Mucosa of rectum (tissue), 2 donors: ENCODE results near the gene MTG2.

Experiments
- H3K27ac ChIP-seq, 2 donors: one replicate each; pipeline ENCODE4 v1.7.0; 2013; ENCODE audit warnings: inconsistent platforms in 2 of 2, low read depth in 2 of 2, low read length in 2 of 2
- H3K27me3 ChIP-seq, 2 donors: one replicate each; pipeline ENCODE4 v1.7.0; 2013; ENCODE audit warnings: low read length in 2 of 2; ENCODE audit not compliant: control insufficient read depth in 2 of 2, insufficient read depth in 2 of 2
- H3K36me3 ChIP-seq, 2 donors: one replicate each; pipeline ENCODE4 v1.7.0; 2013; ENCODE audit warnings: low read length in 2 of 2; ENCODE audit not compliant: control insufficient read depth in 2 of 2, insufficient read depth in 2 of 2
- H3K4me1 ChIP-seq, 2 donors: one replicate each; pipeline ENCODE4 v1.7.0; 2013; ENCODE audit warnings: low read length in 2 of 2, mild to moderate bottlenecking in 1 of 2; ENCODE audit not compliant: control insufficient read depth in 2 of 2, insufficient read depth in 2 of 2
- H3K4me3 ChIP-seq, 2 donors: one replicate each; pipeline ENCODE4 v1.7.0; 2013; ENCODE audit warnings: low read length in 2 of 2
- H3K9ac ChIP-seq, 2 donors: one replicate each; pipeline ENCODE4 v1.7.0; 2013; ENCODE audit warnings: low read length in 2 of 2, low read depth in 1 of 2, mild to moderate bottlenecking in 1 of 2
- H3K9me3 ChIP-seq, 2 donors: one replicate each; pipeline ENCODE4 v1.7.0; 2013; ENCODE audit warnings: low read length in 2 of 2; ENCODE audit not compliant: control insufficient read depth in 2 of 2
- donor health status: healthy.
- donor health status: Normal muscosa, but diverticular disease.

MTG2 gene

DNA sequence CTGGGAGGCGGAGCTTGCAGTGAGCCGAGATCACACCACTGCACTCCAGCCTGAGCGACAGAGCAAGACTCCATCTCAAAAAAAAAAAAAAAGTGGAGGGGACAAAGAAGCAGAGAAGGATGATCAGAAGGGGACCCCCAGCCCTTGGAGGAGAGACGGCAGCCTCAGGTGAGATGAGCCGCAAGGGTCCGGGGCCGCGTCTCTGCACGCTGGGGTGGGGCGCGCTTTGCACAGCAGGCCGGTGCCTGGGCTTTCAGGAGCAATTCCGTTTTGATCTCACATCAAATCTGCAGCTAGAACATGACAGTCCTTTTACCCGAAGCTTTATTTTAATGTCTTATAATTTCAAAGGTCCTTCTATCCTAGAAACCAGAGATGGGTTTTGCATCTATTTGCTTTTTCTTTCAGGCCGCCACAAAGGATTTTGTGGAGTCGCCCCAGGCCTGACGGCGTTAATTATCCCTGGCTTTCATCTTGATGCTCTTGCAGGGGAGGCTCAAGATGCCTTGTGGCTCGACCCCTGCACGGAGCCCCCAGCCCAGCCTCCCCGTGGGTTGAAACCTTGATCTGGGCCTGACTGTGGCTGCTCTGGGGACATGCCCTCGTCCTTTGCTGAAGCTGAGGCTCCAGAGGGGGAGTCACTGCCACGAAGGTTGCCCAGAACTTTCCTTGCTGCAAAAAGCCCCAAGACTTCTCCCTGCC lies 20.0 kb downstream of the MTG2 start:
- peaks cover 37 to 39% of the 10 kb centered on the region in 2 donors for H3K36me3 ChIP-seq
- no peak overlapping the region for H3K9ac ChIP-seq

GRCh38 chr20:62203378-62204030 lies 20.7 kb downstream of the MTG2 start:
- Histone ChIP-seq H3K4me3 (no peak overlapping the region), H3K27me3 (no peaks in the 10 kb centered on the region), H3K9me3 (no peaks in the 10 kb centered on the region), H3K4me1 (no peaks in the 10 kb centered on the region), H3K9ac (no peak overlapping the region), H3K36me3 (peaks cover 31 to 32% of the 10 kb centered on the region in 2 donors), H3K27ac (no peak overlapping the region)

More for the DNA sequence above, 20.0 kb downstream of the MTG2 start:
- no peak overlapping the region for H3K27ac ChIP-seq
- H3K9me3 ChIP-seq: no peaks in the 10 kb centered on the region
- no peaks in the 10 kb centered on the region for H3K27me3 ChIP-seq
- H3K4me3 ChIP-seq: no peak overlapping the region
- no peaks in the 10 kb centered on the region for H3K4me1 ChIP-seq

GRCh38 chr20:62205618-62206387 lies 23.0 kb downstream of the MTG2 start:
- Histone ChIP-seq H3K9ac (no peak overlapping the region), H3K27me3 (peaks cover 4 to 7% of the 10 kb centered on the region in 2 donors), H3K4me1 (no peaks in the 10 kb centered on the region), H3K9me3 (no peaks in the 10 kb centered on the region), H3K27ac (no peak overlapping the region), H3K36me3 (peaks cover 15 to 17% of the 10 kb centered on the region in 2 donors), H3K4me3 (no peak overlapping the region)

GRCh38 chr20:62206388-62206775 lies 23.6 kb downstream of the MTG2 start:
- peaks cover 10 to 12% of the 10 kb centered on the region in 2 donors for H3K36me3 ChIP-seq
- H3K9me3 ChIP-seq: no peaks in the 10 kb centered on the region
- no peaks in the 10 kb centered on the region for H3K4me1 ChIP-seq
- no peak overlapping the region for H3K4me3 ChIP-seq
- H3K27ac ChIP-seq: no peak overlapping the region
- peaks cover 10% of the 10 kb centered on the region in 2 donors for H3K27me3 ChIP-seq
- H3K9ac ChIP-seq: no peak overlapping the region

- H3K27me3 ChIP-seq: peaks cover 14 to 17% of the 10 kb centered on the region in 2 donors
- H3K4me1 ChIP-seq: no peaks in the 10 kb centered on the region
- H3K4me3 ChIP-seq: no peak overlapping the region
- H3K27ac ChIP-seq: no peak overlapping the region
- no peaks in the 10 kb centered on the region for H3K9me3 ChIP-seq
- H3K36me3 ChIP-seq: peaks cover under 1 to 4% of the 10 kb centered on the region in 2 donors
- no peak overlapping the region for H3K9ac ChIP-seq
Measured at GRCh38 chr20:62208061-62208794, 25.4 kb downstream of the MTG2 start.

GRCh38 chr20:62208795-62209755 lies 26.2 kb downstream of the MTG2 start:
- no peak overlapping the region for H3K27ac ChIP-seq
- H3K4me3 ChIP-seq: no peak overlapping the region
- no peak overlapping the region for H3K9ac ChIP-seq
- no peaks in the 10 kb centered on the region for H3K4me1 ChIP-seq
- H3K27me3 ChIP-seq: peaks cover 14 to 21% of the 10 kb centered on the region in 2 donors
- H3K9me3 ChIP-seq: no peaks in the 10 kb centered on the region
- H3K36me3 ChIP-seq: no peaks in the 10 kb centered on the region

DNA sequence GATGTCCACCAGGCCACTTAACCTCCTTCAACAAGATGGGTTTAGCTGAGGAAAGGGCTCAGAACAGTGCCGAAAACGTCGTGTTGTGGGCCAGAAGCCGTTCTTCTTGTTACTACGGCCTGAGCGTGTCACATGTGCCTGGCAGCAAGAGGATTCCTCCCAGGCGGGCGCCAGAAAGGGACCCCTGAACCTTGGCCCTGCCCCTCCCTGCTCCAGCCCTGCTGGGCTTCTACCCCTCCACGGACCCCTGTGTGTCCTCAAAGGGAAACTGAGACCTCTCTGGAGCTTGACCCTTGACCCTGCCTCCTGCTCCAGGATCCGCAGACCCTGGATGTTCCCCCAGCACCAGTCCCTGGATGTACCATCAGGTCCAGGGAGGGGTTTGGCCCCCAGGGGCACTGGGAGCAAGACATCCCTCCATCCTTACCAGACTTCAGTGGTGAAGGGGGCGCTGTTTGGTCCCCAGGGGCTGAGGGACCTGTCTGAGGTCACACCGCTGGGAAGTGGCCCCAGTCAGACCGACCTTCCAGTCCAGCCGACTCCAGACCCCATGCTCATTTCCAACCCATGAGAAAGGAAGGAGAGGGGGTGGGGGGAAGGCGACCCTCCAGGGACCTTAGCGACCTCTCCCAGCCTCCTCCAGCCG lies 27.1 kb downstream of the MTG2 start:
- Histone ChIP-seq H3K27ac (no peak overlapping the region), H3K4me3 (no peak overlapping the region), H3K36me3 (no peaks in the 10 kb centered on the region), H3K4me1 (no peaks in the 10 kb centered on the region), H3K9ac (no peak overlapping the region), H3K27me3 (peaks cover 17 to 27% of the 10 kb centered on the region in 2 donors), H3K9me3 (no peaks in the 10 kb centered on the region)

DNA sequence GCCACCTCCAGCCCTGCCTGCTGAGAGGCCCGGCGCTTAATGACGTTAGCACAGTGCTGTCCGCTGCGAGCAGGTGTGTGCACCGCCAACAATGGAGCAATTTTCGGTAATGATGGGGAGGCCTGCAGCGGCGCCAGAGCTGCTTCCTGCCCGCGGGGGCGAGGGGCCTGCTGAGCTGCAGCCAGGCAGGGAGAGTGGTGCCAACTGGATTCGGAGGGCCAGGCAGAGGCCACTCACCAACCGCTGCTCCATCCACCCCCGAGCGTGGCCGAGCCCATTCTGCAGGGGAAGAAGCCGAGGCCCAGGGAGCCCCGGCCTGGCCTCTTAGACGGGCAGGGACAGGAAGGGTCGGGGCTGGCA lies 27.6 kb downstream of the MTG2 start:
- Histone ChIP-seq H3K9me3 (no peaks in the 10 kb centered on the region), H3K4me1 (no peaks in the 10 kb centered on the region), H3K27ac (no peak overlapping the region), H3K9ac (no peak overlapping the region), H3K4me3 (no peak overlapping the region), H3K27me3 (peaks cover 19 to 32% of the 10 kb centered on the region in 2 donors), H3K36me3 (no peaks in the 10 kb centered on the region)

- Histone ChIP-seq H3K27ac (no peak overlapping the region), H3K4me3 (no peak overlapping the region), H3K9me3 (no peaks in the 10 kb centered on the region), H3K9ac (no peak overlapping the region), H3K4me1 (no peaks in the 10 kb centered on the region), H3K36me3 (no peaks in the 10 kb centered on the region), H3K27me3 (peaks cover 23 to 32% of the 10 kb centered on the region in 2 donors)
Measured at GRCh38 chr20:62211216-62211615, 28.4 kb downstream of the MTG2 start.
